Karpas-422 (cell line): Measurements from ENCODE around the gene TSHZ2. TPM values are rescaled to one million over a fixed set of nuclear protein-coding genes. Genes with fewer than 3 reads are reported as not detected.

ENCODE experiments used
- DNase-seq: peaks from one replicate; pipeline ENCODE4 v3.0.0-alpha.2; 2015
- H2AFZ ChIP-seq: fragments of 200-600 bp; sonication (generic); 2 replicates; pipeline ENCODE4 v1.6.1; 2014; ENCODE audit warnings: antibody characterized with exemption, low read length, mixed read lengths
- H3K27ac ChIP-seq: fragments of 200-600 bp; sonication (generic); 2 replicates; pipeline ENCODE4 v1.5.1; 2014; ENCODE audit warnings: mild to moderate bottlenecking, low read length, moderate library complexity
- H3K27me3 ChIP-seq: fragments of 200-600 bp; sonication (generic); 2 replicates; pipeline ENCODE4 v1.6.1; 2014; ENCODE audit warnings: low read length, mixed read lengths
- H3K36me3 ChIP-seq: fragments of 200-600 bp; sonication (generic); 2 replicates; pipeline ENCODE4 v1.6.1; 2014; ENCODE audit warnings: low read length, mixed read lengths; ENCODE audit not compliant: insufficient read depth
- H3K4me1 ChIP-seq: fragments of 200-600 bp; sonication (generic); 2 replicates; pipeline ENCODE4 v1.6.1; 2014; ENCODE audit warnings: mild to moderate bottlenecking, low read length, mixed read lengths
- H3K4me2 ChIP-seq: fragments of 200-600 bp; sonication (generic); 2 replicates; pipeline ENCODE4 v1.6.1; 2014; ENCODE audit warnings: low read length, low read depth, mild to moderate bottlenecking; ENCODE audit not compliant: poor library complexity, severe bottlenecking
- H3K4me3 ChIP-seq: fragments of 200-600 bp; sonication (generic); 2 replicates; pipeline ENCODE4 v1.5.1; 2014; ENCODE audit warnings: mild to moderate bottlenecking, antibody characterized with exemption, low read length, mixed read lengths
- H3K79me2 ChIP-seq: fragments of 200-600 bp; sonication (generic); 2 replicates; pipeline ENCODE4 v1.6.1; 2014; ENCODE audit warnings: mild to moderate bottlenecking, low read length, mixed read lengths
- H3K9ac ChIP-seq: fragments of 200-600 bp; sonication (generic); 2 replicates; pipeline ENCODE4 v1.6.0; 2014; ENCODE audit warnings: low read length
- H3K9me2 ChIP-seq: fragments of 200-600 bp; sonication (generic), shearing (Covaris generic); replicated peaks from 2 replicates; pipeline ENCODE4 v1.6.0; 2014; ENCODE audit warnings: mild to moderate bottlenecking, low read length, moderate library complexity; ENCODE audit not compliant: insufficient read depth
- H3K9me3 ChIP-seq: fragments of 300-700, 200-600 bp; sonication (generic); 2 replicates; pipeline ENCODE4 v1.6.1; 2014; ENCODE audit warnings: low read length, mixed read lengths
- H4K20me1 ChIP-seq: fragments of 200-600 bp; sonication (generic); 2 replicates; pipeline ENCODE4 v1.6.1; 2014; ENCODE audit warnings: mild to moderate bottlenecking, antibody characterized with exemption, low read length, low read depth; ENCODE audit not compliant: insufficient read depth
- total RNA-seq: library from RNA; depleted of rRNA; stranded (reverse); fragments of >200 nt; shearing (Covaris generic); gene quantifications from 2 replicates; pipeline ENCODE4 v1.2.3, GENCODE V29; 2014; ENCODE audit warnings: low replicate concordance

Gene TSHZ2
- total RNA-seq, 1 experiment from 2014 or later, result not detected

DNA sequence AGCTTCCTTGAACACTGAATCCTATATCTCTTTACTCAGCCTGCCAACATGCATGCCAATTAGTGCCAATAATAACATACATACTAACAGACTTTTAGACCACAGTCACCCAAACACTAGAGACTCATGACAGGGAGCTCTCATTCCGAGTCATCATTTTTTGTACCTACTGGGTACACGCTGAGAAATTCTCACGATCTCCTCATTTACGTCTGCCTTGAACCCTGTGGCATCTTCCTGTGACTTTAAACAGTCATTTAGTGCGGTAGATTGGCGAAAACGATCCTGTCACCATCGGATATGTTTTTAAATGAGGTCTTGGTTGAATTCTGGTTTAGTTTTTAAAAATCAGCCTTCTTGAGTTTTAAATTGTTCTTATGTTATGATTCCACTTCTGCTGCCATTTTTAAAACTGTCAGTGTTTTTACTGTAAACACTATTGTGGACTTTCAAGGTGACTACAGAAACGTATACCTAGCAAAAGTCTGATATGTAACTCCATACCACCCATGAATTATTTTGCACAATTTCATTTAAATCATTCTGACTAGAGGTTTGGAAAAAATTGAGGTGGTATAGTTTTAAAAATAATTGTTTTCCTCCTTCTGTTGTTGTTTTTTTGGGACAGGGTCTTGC is 275.4 kb downstream of the TSHZ2 start:
- Histone ChIP-seq H3K27ac (no peak overlapping the region), H3K4me3 (no peak overlapping the region), H3K27me3 (no peaks in the 10 kb centered on the region), H3K9ac (no peak overlapping the region), H2AFZ (no peak overlapping the region), H3K4me1 (no peaks in the 10 kb centered on the region), H3K9me3 (peaks cover 7% of the 10 kb centered on the region; the same call in 1 of the 2 replicates), H3K36me3 (no peaks in the 10 kb centered on the region), H3K9me2 (no peaks in the 10 kb centered on the region), H4K20me1 (no peaks in the 10 kb centered on the region), H3K79me2 (no peaks in the 10 kb centered on the region), H3K4me2 (no peak overlapping the region)
- DNase-seq, result no peak

DNA sequence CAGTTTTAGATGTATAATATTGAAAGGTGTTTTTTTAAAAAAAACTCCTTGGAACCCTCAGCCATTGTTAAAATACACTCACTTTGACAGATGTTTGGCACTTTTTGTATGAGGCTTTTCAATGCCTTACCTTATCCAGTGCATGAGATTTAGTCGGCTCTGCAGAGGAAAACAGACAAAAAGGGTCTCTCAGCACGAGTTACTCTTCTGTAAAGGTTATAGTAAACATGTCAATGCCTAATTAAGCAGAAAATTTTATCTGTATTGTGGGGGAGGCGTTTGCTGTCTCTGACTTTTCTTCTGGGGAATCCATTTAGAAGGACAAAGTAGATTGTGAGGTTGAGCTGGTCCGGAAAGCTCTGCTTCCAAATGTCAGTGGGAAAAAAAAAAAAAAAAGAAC is 278.3 kb downstream of the TSHZ2 start:
- H3K9me2 ChIP-seq, result no peaks in the 10 kb centered on the region
- no peaks in the 10 kb centered on the region for H3K4me1 ChIP-seq
- H3K4me2 ChIP-seq, result no peak overlapping the region
- H3K27me3 ChIP-seq, result no peaks in the 10 kb centered on the region
- no peak overlapping the region for H2AFZ ChIP-seq
- DNase-seq, result no peak
- peaks cover 7% of the 10 kb centered on the region for H3K9me3 ChIP-seq
- H3K27ac ChIP-seq, result no peak overlapping the region
- H3K4me3 ChIP-seq, result no peak overlapping the region
- H3K79me2 ChIP-seq, result no peaks in the 10 kb centered on the region
- H3K36me3 ChIP-seq, result no peaks in the 10 kb centered on the region
- H4K20me1 ChIP-seq, result no peaks in the 10 kb centered on the region
- no peak overlapping the region for H3K9ac ChIP-seq

DNA sequence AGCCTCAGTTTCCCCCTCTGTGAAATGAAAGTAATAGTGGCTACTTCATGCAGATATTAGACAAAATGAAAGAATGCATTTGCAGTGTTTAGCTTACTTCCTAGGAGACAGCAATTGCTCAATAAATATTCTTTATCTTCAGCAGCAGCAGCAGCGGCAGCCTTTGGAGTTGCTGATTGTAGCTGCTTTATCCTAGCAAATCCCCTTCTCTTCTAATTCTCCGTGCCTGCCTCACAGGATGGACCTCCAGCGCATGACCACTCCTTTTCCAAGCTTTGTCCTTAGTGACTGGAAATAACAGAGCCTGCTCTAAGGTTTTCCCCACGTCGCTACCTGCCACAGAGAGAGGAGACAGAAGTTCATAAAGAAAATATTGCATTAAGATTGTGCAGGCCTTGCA is 279.8 kb downstream of the TSHZ2 start:
- no peak overlapping the region for H3K9ac ChIP-seq
- no peaks in the 10 kb centered on the region for H3K4me1 ChIP-seq
- DNase-seq, result no peak
- H3K4me3 ChIP-seq, result no peak overlapping the region
- H3K36me3 ChIP-seq, result no peaks in the 10 kb centered on the region
- H3K9me3 ChIP-seq, result peaks cover 9% of the 10 kb centered on the region
- no peaks in the 10 kb centered on the region for H3K79me2 ChIP-seq
- no peak overlapping the region for H2AFZ ChIP-seq
- H3K9me2 ChIP-seq, result no peaks in the 10 kb centered on the region
- H3K27me3 ChIP-seq, result no peaks in the 10 kb centered on the region
- no peaks in the 10 kb centered on the region for H4K20me1 ChIP-seq
- H3K4me2 ChIP-seq, result no peak overlapping the region
- no peak overlapping the region for H3K27ac ChIP-seq

GRCh38 chr20:53253668-53254067 is 281.5 kb downstream of the TSHZ2 start:
- Histone ChIP-seq H3K4me1 (no peaks in the 10 kb centered on the region), H3K4me3 (no peak overlapping the region), H3K9me2 (no peaks in the 10 kb centered on the region), H4K20me1 (no peaks in the 10 kb centered on the region), H3K4me2 (no peak overlapping the region), H3K36me3 (no peaks in the 10 kb centered on the region), H2AFZ (no peak overlapping the region), H3K9me3 (peaks cover 11% of the 10 kb centered on the region), H3K27me3 (no peaks in the 10 kb centered on the region), H3K79me2 (no peaks in the 10 kb centered on the region), H3K9ac (no peak overlapping the region), H3K27ac (no peak overlapping the region)
- DNase-seq, result no peak

DNA sequence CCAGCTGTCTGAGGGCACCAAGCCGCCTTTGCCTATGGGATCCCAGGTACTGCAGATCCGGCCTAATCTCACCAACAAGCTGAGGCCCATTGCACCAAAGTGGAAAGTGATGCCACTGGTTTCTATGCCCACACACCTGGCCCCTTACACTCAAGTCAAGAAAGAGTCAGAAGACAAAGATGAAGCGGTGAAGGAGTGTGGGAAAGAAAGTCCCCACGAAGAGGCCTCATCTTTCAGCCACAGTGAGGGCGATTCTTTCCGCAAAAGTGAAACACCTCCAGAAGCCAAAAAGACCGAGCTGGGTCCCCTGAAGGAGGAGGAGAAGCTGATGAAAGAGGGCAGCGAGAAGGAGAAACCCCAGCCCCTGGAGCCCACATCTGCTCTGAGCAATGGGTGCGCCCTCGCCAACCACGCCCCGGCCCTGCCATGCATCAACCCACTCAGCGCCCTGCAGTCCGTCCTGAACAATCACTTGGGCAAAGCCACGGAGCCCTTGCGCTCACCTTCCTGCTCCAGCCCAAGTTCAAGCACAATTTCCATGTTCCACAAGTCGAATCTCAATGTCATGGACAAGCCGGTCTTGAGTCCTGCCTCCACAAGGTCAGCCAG is 283.0 kb downstream of the TSHZ2 start:
- no peaks in the 10 kb centered on the region for H3K4me1 ChIP-seq
- H3K9me3 ChIP-seq, result peaks cover 18% of the 10 kb centered on the region
- no peaks in the 10 kb centered on the region for H3K36me3 ChIP-seq
- H3K9ac ChIP-seq, result no peak overlapping the region
- H3K9me2 ChIP-seq, result no peaks in the 10 kb centered on the region
- no peak for DNase-seq
- no peak overlapping the region for H2AFZ ChIP-seq
- H4K20me1 ChIP-seq, result no peaks in the 10 kb centered on the region
- no peak overlapping the region for H3K27ac ChIP-seq
- H3K4me2 ChIP-seq, result no peak overlapping the region
- no peak overlapping the region for H3K4me3 ChIP-seq
- H3K79me2 ChIP-seq, result no peaks in the 10 kb centered on the region
- no peaks in the 10 kb centered on the region for H3K27me3 ChIP-seq

- H3K9ac ChIP-seq, result no peak overlapping the region
- no peak overlapping the region for H3K4me2 ChIP-seq
Measured at GRCh38 chr20:53258741-53259140, 286.6 kb downstream of the TSHZ2 start.

DNA sequence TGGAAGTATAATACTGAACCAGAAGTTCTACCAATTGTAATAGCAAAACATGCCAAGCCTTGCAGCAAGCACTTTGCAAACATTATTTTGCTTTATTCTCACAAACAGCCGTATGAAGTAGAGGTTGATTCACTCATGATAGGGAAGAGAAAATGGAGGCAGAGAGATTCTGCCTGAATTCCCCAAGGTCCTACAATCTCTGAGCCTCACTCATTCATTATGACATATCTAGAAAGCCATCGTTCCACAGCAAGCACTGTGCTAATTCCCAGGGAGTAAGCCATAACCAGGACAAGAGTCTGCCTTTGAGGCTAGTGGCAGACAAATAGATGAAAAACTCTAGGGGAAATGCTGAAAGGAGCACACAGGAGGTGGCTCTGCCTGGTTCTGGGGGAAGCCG is 288.0 kb downstream of the TSHZ2 start:
- Histone ChIP-seq H3K9me2 (no peaks in the 10 kb centered on the region), H3K9me3 (peaks cover 18% of the 10 kb centered on the region), H3K4me3 (no peak overlapping the region), H3K9ac (no peak overlapping the region), H2AFZ (no peak overlapping the region), H3K4me2 (no peak overlapping the region), H3K79me2 (no peaks in the 10 kb centered on the region), H3K27ac (no peak overlapping the region), H3K4me1 (no peaks in the 10 kb centered on the region), H3K36me3 (no peaks in the 10 kb centered on the region), H3K27me3 (no peaks in the 10 kb centered on the region), H4K20me1 (no peaks in the 10 kb centered on the region)
- no peak for DNase-seq

More at GRCh38 chr20:53258741-53259140, 286.6 kb downstream of the TSHZ2 start:
- Histone ChIP-seq H3K4me3 (no peak overlapping the region), H3K9me3 (peaks cover 18% of the 10 kb centered on the region), H3K9me2 (no peaks in the 10 kb centered on the region), H4K20me1 (no peaks in the 10 kb centered on the region), H3K27ac (no peak overlapping the region), H3K27me3 (no peaks in the 10 kb centered on the region), H3K4me1 (no peaks in the 10 kb centered on the region), H3K79me2 (no peaks in the 10 kb centered on the region), H2AFZ (no peak overlapping the region), H3K36me3 (no peaks in the 10 kb centered on the region)
- no peak for DNase-seq

DNA sequence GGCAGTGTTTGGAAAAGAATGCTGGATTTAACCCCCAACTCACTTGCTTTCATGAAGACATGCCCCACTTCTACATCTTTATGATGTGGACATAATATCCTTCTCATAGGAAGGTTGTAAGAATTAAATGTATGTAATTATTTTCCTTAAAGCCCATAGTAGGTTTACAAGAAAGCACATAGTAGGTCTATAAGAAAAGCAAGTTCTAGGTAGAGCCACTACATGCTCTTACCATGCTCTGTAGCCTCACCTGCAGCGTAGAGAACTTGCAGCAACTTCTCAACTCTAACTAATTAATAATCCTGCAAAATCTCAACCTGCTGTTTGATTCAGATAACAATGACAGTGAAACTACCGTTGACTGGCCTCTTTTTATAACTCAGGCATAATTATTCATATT is 288.4 kb downstream of the TSHZ2 start:
- no peaks in the 10 kb centered on the region for H3K79me2 ChIP-seq
- no peaks in the 10 kb centered on the region for H3K4me1 ChIP-seq

More for the DNA sequence above, 288.4 kb downstream of the TSHZ2 start:
- Histone ChIP-seq H3K9ac (no peak overlapping the region), H3K4me3 (no peak overlapping the region), H3K36me3 (no peaks in the 10 kb centered on the region), H3K9me2 (no peaks in the 10 kb centered on the region), H2AFZ (no peak overlapping the region), H3K27ac (no peak overlapping the region), H4K20me1 (no peaks in the 10 kb centered on the region), H3K4me2 (no peak overlapping the region), H3K27me3 (no peaks in the 10 kb centered on the region), H3K9me3 (peaks cover 18% of the 10 kb centered on the region)
- DNase-seq, result no peak
